Nephron (organoid): ENCODE measurements around the gene CLIC1.

Source experiments
- H3K27ac Mint-ChIP-seq, 3 experiments: 2 replicates each; pipeline ENCODE4 v1.8.0; 2020; ENCODE audit warnings: mixed read lengths in 3 of 3, mild to moderate bottlenecking in 2 of 3, moderate library complexity in 1 of 3
- H3K27me3 Mint-ChIP-seq: 2 replicates; pipeline ENCODE4 v1.8.0; 2021; ENCODE audit warnings: low read depth, mild to moderate bottlenecking, moderate library complexity, mixed read lengths
- H3K36me3 Mint-ChIP-seq: 2 replicates; pipeline ENCODE4 v1.8.0; 2020; ENCODE audit warnings: low read depth, mixed read lengths
- H3K4me1 Mint-ChIP-seq: 2 replicates; pipeline ENCODE4 v1.8.0; 2020; ENCODE audit warnings: mixed read lengths
- H3K4me3 Mint-ChIP-seq, 3 experiments: 2 replicates each; pipeline ENCODE4 v1.8.0; 2020; ENCODE audit warnings: mild to moderate bottlenecking in 3 of 3, mixed read lengths in 3 of 3, moderate library complexity in 2 of 3
- H3K9me3 Mint-ChIP-seq: 2 replicates; pipeline ENCODE4 v1.8.0; 2020; ENCODE audit warnings: mixed read lengths
- CTCF ChIP-seq, 3 experiments: fragments of 200-600 bp; sonication (generic); IDR thresholded peaks; one replicate each; pipeline ENCODE4 v1.5.0; 2021; ENCODE audit warnings: antibody characterized with exemption in 3 of 3; ENCODE audit not compliant: unreplicated experiment in 3 of 3

Gene CLIC1

GRCh38 chr6:31776989-31777666, 40.8 kb upstream of the CLIC1 start, which contains the start of gene VWA7:
VWA7 (minus strand) TSS chr6:31777328; CDS start chr6:31776779, 549 bp downstream.
- TF ChIP-seq CTCF (IDR thresholded peaks at IDR 0.05; ENCODE audit: unreplicated experiment in 3 of 3), result no peak
- peaks cover 9% of the 10 kb centered on the region for H3K36me3 Mint-ChIP-seq
- no peaks in the 10 kb centered on the region for H3K27me3 Mint-ChIP-seq
- peak within 1 kb of the TSS; percentile 42 to 93 (median 76) for H3K27ac Mint-ChIP-seq
- no peaks in the 10 kb centered on the region for H3K4me1 Mint-ChIP-seq
- H3K9me3 Mint-ChIP-seq, result no peaks in the 10 kb centered on the region
- peak within 1 kb of the TSS in 2 of 3 experiments; percentile 30 to 54 for H3K4me3 Mint-ChIP-seq

GRCh38 chr6:31776485-31776988, 40.2 kb upstream of the CLIC1 start:
- Mint-ChIP-seq H3K9me3 (no peaks in the 10 kb centered on the region), H3K4me1 (no peaks in the 10 kb centered on the region), H3K27ac (peak overlapping the region; percentile 42 to 93 (median 76)), H3K27me3 (no peaks in the 10 kb centered on the region), H3K36me3 (peaks cover 9% of the 10 kb centered on the region), H3K4me3 (peak overlapping the region in 2 of 3 experiments; percentile 30 to 54)
- TF ChIP-seq CTCF (IDR thresholded peaks at IDR 0.05; ENCODE audit: unreplicated experiment in 3 of 3), result no peak

- H3K4me3 Mint-ChIP-seq, result peak overlapping the region in 1 of 3 experiments; percentile 54
- no peak for TF ChIP-seq CTCF (IDR thresholded peaks at IDR 0.05; ENCODE audit: unreplicated experiment in 3 of 3)
- H3K4me1 Mint-ChIP-seq, result no peaks in the 10 kb centered on the region
- H3K27me3 Mint-ChIP-seq, result no peaks in the 10 kb centered on the region
- peaks cover 9% of the 10 kb centered on the region for H3K36me3 Mint-ChIP-seq
- no peaks in the 10 kb centered on the region for H3K9me3 Mint-ChIP-seq
- H3K27ac Mint-ChIP-seq, result peak overlapping the region; percentile 55 to 94 (median 91)
Measured at GRCh38 chr6:31775633-31776484, 39.5 kb upstream of the CLIC1 start.

- peaks cover 5% of the 10 kb centered on the region for H3K36me3 Mint-ChIP-seq
Measured at GRCh38 chr6:31775184-31775583, 38.9 kb upstream of the CLIC1 start.

GRCh38 chr6:31771992-31772358, 35.6 kb upstream of the CLIC1 start:
- Mint-ChIP-seq H3K27me3 (no peaks in the 10 kb centered on the region), H3K4me1 (no peaks in the 10 kb centered on the region), H3K27ac (no peak overlapping the region), H3K4me3 (no peak overlapping the region), H3K36me3 (no peaks in the 10 kb centered on the region), H3K9me3 (no peaks in the 10 kb centered on the region)
- no peak for TF ChIP-seq CTCF (IDR thresholded peaks at IDR 0.05; ENCODE audit: unreplicated experiment in 3 of 3)

More at GRCh38 chr6:31775184-31775583, 38.9 kb upstream of the CLIC1 start:
- no peaks in the 10 kb centered on the region for H3K9me3 Mint-ChIP-seq
- H3K4me3 Mint-ChIP-seq, result peak overlapping the region in 1 of 3 experiments; percentile 58
- no peaks in the 10 kb centered on the region for H3K4me1 Mint-ChIP-seq
- no peak for TF ChIP-seq CTCF (IDR thresholded peaks at IDR 0.05; ENCODE audit: unreplicated experiment in 3 of 3)
- H3K27ac Mint-ChIP-seq, result peak overlapping the region; percentile 55 to 94 (median 91)
- no peaks in the 10 kb centered on the region for H3K27me3 Mint-ChIP-seq
